Cardiac septum (tissue), 1 donor: Measurements from ENCODE around the gene QDPR. TPM values are rescaled to one million over a fixed set of nuclear protein-coding genes. Genes with fewer than 3 reads are reported as not detected.
"Not testable (repeated sequence)": the region's sequence is repeated elsewhere in the genome, so short reads cannot be mapped to it uniquely, and the experiment has no call there.

ENCODE experiments used
- DNase-seq: peaks from one replicate; pipeline ENCODE4 v3.0.0-alpha.2; 2020; ENCODE audit warnings: low spot score
- intact Hi-C: fragments of 100-400 bp; cut with DNase I; formaldehyde crosslinking; loops from one replicate; pipeline ENCODE4 v1.14.0; 2022
- long read RNA-seq: library from polyadenylated mRNA; unstranded; transcript quantifications from one replicate; pipeline ENCODE4 v2.0.0, GENCODE V29; 2021
- total RNA-seq: library from RNA; stranded (reverse); fragmentation: NEBNext Ultra II Directional; extraction: Animal tissue kit (Norgen Biotek cat#: 25700); gene quantifications from one replicate; pipeline ENCODE4 v1.2.1, GENCODE V29; 2021
- donor health status: DM: no; HTN: no; CAD: no.

The QDPR gene
- total RNA-seq, result 38.2 TPM
- long read RNA-seq, transcript QDPR-201 (7 exons, 1,648 nt), result major isoform, 88 of 105 reads
- long read RNA-seq, partial matches to known transcripts, result 1 of 105 reads
- long read RNA-seq, other reads (novel, unspliced or antisense), result 10 of 105 reads

GRCh38 chr4:17511950-17512795, at the start of gene QDPR:
Gene QDPR (minus strand): TSS chr4:17512090. CDS start chr4:17512054, 36 bp downstream.
- intact Hi-C loops, result no loop called here
- peak; percentile 90 for DNase-seq

- intact Hi-C loops, result no loop called here
- DNase-seq, result no peak
These were observed 49.5 kb upstream of the QDPR start for GRCh38 chr4:17561195-17561909.

- intact Hi-C loops, result no loop called here
These were observed 48.3 kb upstream of the QDPR start for GRCh38 chr4:17560065-17560673.

GRCh38 chr4:17559709-17560048, 47.8 kb upstream of the QDPR start:
- DNase-seq, result no peak
- intact Hi-C loops, result no loop called here

More at GRCh38 chr4:17560065-17560673, 48.3 kb upstream of the QDPR start:
- DNase-seq, result no peak

GRCh38 chr4:17558941-17559708, 47.2 kb upstream of the QDPR start:
- no peak for DNase-seq
- intact Hi-C loops, result no loop called here

GRCh38 chr4:17557880-17558279, 46.0 kb upstream of the QDPR start:
- DNase-seq, result no peak
- intact Hi-C loops, result no loop called here

GRCh38 chr4:17556498-17556897, 44.6 kb upstream of the QDPR start:
- no peak for DNase-seq
- intact Hi-C loops, result no loop called here

- intact Hi-C loops, result no loop called here
- DNase-seq, result no peak
These were observed 42.7 kb upstream of the QDPR start for GRCh38 chr4:17554568-17554967.

- DNase-seq, result no peak
- intact Hi-C loops, result no loop called here
These were observed 40.5 kb upstream of the QDPR start for GRCh38 chr4:17552427-17552826.

- intact Hi-C loops, result no loop called here
- DNase-seq, result no peak
These were observed 38.7 kb upstream of the QDPR start for GRCh38 chr4:17550549-17550948.

- no peak for DNase-seq
- intact Hi-C loops, result loop anchor here (5.0 kb wide), 2 partner anchors 261 to 1046 kb away; no protein-coding TSS in a partner anchor
These were observed 34.8 kb upstream of the QDPR start for GRCh38 chr4:17546678-17547077.

- DNase-seq, result no peak
- intact Hi-C loops, result loop anchor here (5.0 kb wide), 2 partner anchors 261 to 1046 kb away; no protein-coding TSS in a partner anchor
These were observed 34.3 kb upstream of the QDPR start for GRCh38 chr4:17546222-17546621.

- intact Hi-C loops, result loop anchor here (5.0 kb wide), 2 partner anchors 262 to 1047 kb away; no protein-coding TSS in a partner anchor
These were observed 33.7 kb upstream of the QDPR start for GRCh38 chr4:17545374-17546140.

GRCh38 chr4:17544831-17545234, 32.9 kb upstream of the QDPR start:
- intact Hi-C loops, result loop anchor here (5.0 kb wide), 2 partner anchors 262 to 1047 kb away; no protein-coding TSS in a partner anchor
- DNase-seq, result no peak

More at GRCh38 chr4:17545374-17546140, 33.7 kb upstream of the QDPR start:
- no peak for DNase-seq

- intact Hi-C loops, result no loop called here
- no peak for DNase-seq
These were observed 32.3 kb upstream of the QDPR start for GRCh38 chr4:17544205-17544604.

- DNase-seq, intact Hi-C loops: not testable (repeated sequence)
These were observed 25.2 kb upstream of the QDPR start for GRCh38 chr4:17537060-17537459.

GRCh38 chr4:17535906-17536305, 24.0 kb upstream of the QDPR start:
- intact Hi-C loops, result no loop called here
- DNase-seq, result no peak

- no peak for DNase-seq
- intact Hi-C loops, result no loop called here
These were observed 23.4 kb upstream of the QDPR start for GRCh38 chr4:17535242-17535641.
